MG63 (cell line): ENCODE results near the gene NHERF2. TPM values are rescaled to one million over a fixed set of nuclear protein-coding genes. Genes with fewer than 3 reads are reported as not detected.

Source experiments
- DNase-seq: peaks from one replicate; pipeline ENCODE4 v3.0.0-alpha.2; 2020
- H3K27me3 ChIP-seq: fragments of 250-450 bp; sonication (Bioruptor Pico); 2 replicates; pipeline ENCODE4 v1.5.1; 2020; ENCODE audit warnings: mild to moderate bottlenecking, moderate library complexity
- H3K36me3 ChIP-seq: fragments of 250-450 bp; sonication (Bioruptor Pico); 2 replicates; pipeline ENCODE4 v1.5.1; 2020; ENCODE audit warnings: mild to moderate bottlenecking, moderate library complexity
- H3K4me3 ChIP-seq: fragments of 250-450 bp; sonication (Bioruptor Pico); 2 replicates; pipeline ENCODE4 v1.5.1; 2020; ENCODE audit warnings: mild to moderate bottlenecking, moderate library complexity
- H3K9me3 ChIP-seq: fragments of 250-450 bp; sonication (Bioruptor Pico); 2 replicates; pipeline ENCODE4 v1.5.1; 2020; ENCODE audit warnings: mild to moderate bottlenecking, moderate library complexity
- total RNA-seq: library from RNA; depleted of rRNA; stranded (reverse); fragments of >200 nt; shearing (Covaris generic); gene quantifications from 2 replicates; pipeline ENCODE4 v1.2.3, GENCODE V29; 2014; ENCODE audit warnings: low replicate concordance; rRNA removed

NHERF2 gene
- total RNA-seq, 1 experiment from 2014 or later = 15.9 TPM

- H3K27me3 ChIP-seq = no peaks in the 10 kb centered on the region
- H3K9me3 ChIP-seq = no peaks in the 10 kb centered on the region
- no peak overlapping the region for H3K4me3 ChIP-seq
- no peak for DNase-seq
- peaks cover 75% of the 10 kb centered on the region for H3K36me3 ChIP-seq
Measured at GRCh38 chr16:2086812-2087747, 60.4 kb downstream of the NHERF2 start.

- H3K9me3 ChIP-seq = no peaks in the 10 kb centered on the region
- H3K4me3 ChIP-seq = no peak overlapping the region
- H3K27me3 ChIP-seq = no peaks in the 10 kb centered on the region
- peaks cover 80% of the 10 kb centered on the region for H3K36me3 ChIP-seq
- no peak for DNase-seq
Measured at GRCh38 chr16:2087748-2088631, 61.3 kb downstream of the NHERF2 start.

Other genes with a start within 250 kb of the NHERF2 start
- gene SPSB3, start 244.3 kb upstream of the NHERF2 start, total RNA-seq = 34.3 and 40.3 TPM in 2 replicates
- 156 and 163 TPM in 2 replicates for gene NUBP2, start 243.9 kb upstream of the NHERF2 start, total RNA-seq
- not detected in 2 replicates for gene IGFALS, start 233.2 kb upstream of the NHERF2 start, total RNA-seq
- gene HAGH, start 200.1 kb upstream of the NHERF2 start, total RNA-seq = 120 and 186 TPM in 2 replicates
- 33.4 and 35.4 TPM in 2 replicates for gene FAHD1, start 199.7 kb upstream of the NHERF2 start, total RNA-seq
- 21.6 and 71.1 TPM in 2 replicates for gene MEIOB, start 154.7 kb upstream of the NHERF2 start, total RNA-seq
- gene HS3ST6, start 108.5 kb upstream of the NHERF2 start, total RNA-seq = not detected in 2 replicates
- gene MSRB1, start 83.7 kb upstream of the NHERF2 start, total RNA-seq = 99.5 and 116 TPM in 2 replicates
- not detected in 2 replicates for gene RPL3L, start 72.2 kb upstream of the NHERF2 start, total RNA-seq
- gene NDUFB10, start 67.4 kb upstream of the NHERF2 start, total RNA-seq = 406 and 819 TPM in 2 replicates
- gene RPS2, start 62.1 kb upstream of the NHERF2 start, total RNA-seq = 8,634 and 16,603 TPM in 2 replicates
- gene RNF151, start 60.0 kb upstream of the NHERF2 start, total RNA-seq = not detected in 2 replicates
- gene TBL3, start 54.8 kb upstream of the NHERF2 start, total RNA-seq = 75.4 and 134 TPM in 2 replicates
- gene NOXO1, start 45.4 kb upstream of the NHERF2 start, total RNA-seq = not detected in 2 replicates
- gene GFER, start 42.7 kb upstream of the NHERF2 start, total RNA-seq = 39.9 and 64.5 TPM in 2 replicates
- gene SYNGR3, start 36.9 kb upstream of the NHERF2 start, total RNA-seq = 0.07 TPM in 1 of 2 replicates, not detected in the other
- gene ZNF598, start 17.1 kb upstream of the NHERF2 start, total RNA-seq = 75.0 and 86.5 TPM in 2 replicates
- gene NPW, start 7.1 kb upstream of the NHERF2 start, total RNA-seq = not detected in 2 replicates
- gene NTHL1, start 20.9 kb downstream of the NHERF2 start, total RNA-seq = 57.1 and 74.7 TPM in 2 replicates
- 24.1 and 64.4 TPM in 2 replicates for gene TSC2, start 21.1 kb downstream of the NHERF2 start, total RNA-seq
- gene PKD1, start 109.0 kb downstream of the NHERF2 start, total RNA-seq = 60.2 and 106 TPM in 2 replicates
- gene RAB26, start 121.7 kb downstream of the NHERF2 start, total RNA-seq = not detected in 2 replicates
- 68.0 and 111 TPM in 2 replicates for gene TRAF7, start 128.9 kb downstream of the NHERF2 start, total RNA-seq
- gene CASKIN1, start 169.7 kb downstream of the NHERF2 start, total RNA-seq = 0.02 and 1.0 TPM in 2 replicates
- 29.0 and 42.6 TPM in 2 replicates for gene MLST8, start 178.6 kb downstream of the NHERF2 start, total RNA-seq
- 0.39 and 1.3 TPM in 2 replicates for gene BRICD5, start 184.0 kb downstream of the NHERF2 start, total RNA-seq
- gene PGP, start 187.9 kb downstream of the NHERF2 start, total RNA-seq = 31.7 and 43.8 TPM in 2 replicates
- 43.2 and 56.5 TPM in 2 replicates for gene E4F1, start 196.7 kb downstream of the NHERF2 start, total RNA-seq
- gene DNASE1L2, start 209.5 kb downstream of the NHERF2 start, total RNA-seq = 0.39 and 2.0 TPM in 2 replicates
- gene ECI1, start 224.7 kb downstream of the NHERF2 start, total RNA-seq = 41.1 and 83.9 TPM in 2 replicates
- gene RNPS1, start 241.2 kb downstream of the NHERF2 start, total RNA-seq = 130 and 133 TPM in 2 replicates